Measurements from ENCODE around the gene SPAG5.

The SPAG5 gene

DNA sequence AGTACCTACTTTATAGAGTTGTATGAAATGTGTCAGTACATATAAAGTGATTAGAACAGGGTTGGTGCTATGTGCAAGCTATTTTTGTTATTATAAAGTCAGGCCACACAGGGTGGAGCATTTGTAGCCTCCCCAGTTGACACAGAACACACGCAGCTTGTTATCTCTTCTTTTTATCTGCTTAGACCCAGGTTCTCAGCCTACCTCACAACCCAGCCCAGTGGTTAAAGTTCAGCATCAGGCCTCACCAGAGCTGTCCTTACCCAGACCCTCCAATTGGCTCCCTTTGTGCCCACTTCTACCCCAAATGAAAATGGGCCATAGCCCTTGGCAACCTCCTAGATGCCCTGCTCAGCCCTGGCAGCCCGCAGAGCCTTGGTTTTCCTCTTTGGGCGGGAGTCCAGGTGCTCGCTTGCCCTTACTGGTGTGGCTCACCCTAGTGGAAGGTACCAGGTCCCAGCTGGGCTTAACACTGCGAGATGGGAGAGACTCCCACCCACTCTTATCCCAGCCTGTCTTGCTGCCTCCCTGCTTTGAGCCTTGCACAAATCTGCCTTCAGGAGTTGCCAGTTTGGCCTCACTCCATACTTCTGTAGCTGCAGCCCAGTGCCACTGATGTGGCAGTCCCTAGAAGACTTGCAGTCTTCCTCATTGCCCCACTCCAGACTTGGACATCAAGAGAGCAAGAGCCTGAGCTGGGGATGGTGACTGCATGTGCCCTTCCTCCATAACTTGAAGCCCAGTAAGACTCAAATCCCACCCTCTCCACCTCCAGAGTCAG, 26.4 kb downstream of the SPAG5 start:
- FAIRE-seq = no peak

- FAIRE-seq = no peak
These were observed 27.3 kb downstream of the SPAG5 start, which contains the start of gene PIGS for GRCh38 chr17:28571361-28572122. TSS of gene PIGS (minus strand) at chr17:28571524. CDS start at chr17:28571496, 28 bp downstream.

DNA sequence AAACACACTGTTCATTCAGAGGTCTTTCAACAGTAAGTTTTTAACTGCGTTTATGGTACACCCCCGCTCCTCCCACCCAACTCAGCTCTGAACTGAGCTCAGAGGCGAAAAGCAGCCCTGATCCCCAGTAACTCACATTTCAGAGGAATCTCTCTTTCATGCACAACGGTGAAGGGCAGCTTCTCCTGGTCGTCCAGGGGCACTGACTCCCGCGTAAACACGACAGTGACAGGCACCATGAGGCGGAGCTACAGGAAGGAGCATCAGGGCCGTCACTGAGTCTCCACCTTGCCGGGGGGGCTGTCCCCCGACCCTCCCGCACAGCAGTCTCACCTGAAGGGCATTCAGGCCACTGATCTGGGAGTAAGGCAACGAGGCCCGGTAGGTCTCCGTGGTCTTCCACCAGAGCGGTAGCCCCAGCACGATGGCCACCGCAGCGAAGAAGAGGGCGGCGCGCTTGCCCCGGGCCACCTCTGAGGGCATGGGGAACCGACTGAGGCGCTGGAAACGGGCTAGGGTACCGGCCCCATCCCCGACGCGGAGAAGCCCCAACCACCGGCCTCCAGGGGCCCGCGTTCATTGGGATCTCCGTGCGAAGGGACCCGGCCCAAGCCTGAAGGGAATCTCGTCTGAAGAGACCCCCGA, 28.0 kb downstream of the SPAG5 start:
- FAIRE-seq = no peak

GRCh38 chr17:28569446-28569845, 29.4 kb downstream of the SPAG5 start:
- no peak for FAIRE-seq

- FAIRE-seq = no peak
These were observed 31.2 kb downstream of the SPAG5 start for GRCh38 chr17:28567604-28568003.

DNA sequence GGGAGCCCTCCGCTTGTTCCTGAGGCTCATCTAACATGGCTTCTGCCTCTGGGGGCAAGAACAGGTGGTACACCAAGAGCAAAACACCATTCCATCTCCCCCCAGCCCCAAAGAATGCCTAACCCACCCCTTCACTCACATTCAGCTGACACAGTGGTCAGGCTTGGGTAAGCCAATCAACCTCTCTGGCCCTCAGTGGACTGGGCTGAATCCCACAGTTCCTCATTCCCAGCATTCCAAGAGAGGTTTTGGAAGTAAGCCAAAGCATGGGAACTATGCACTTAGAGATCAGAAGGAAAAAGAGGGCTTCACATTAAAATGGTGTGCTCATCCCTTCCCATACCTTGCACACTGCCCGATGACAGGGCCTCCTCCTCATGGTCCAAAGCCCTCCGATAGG, 35.4 kb downstream of the SPAG5 start:
- no peak for FAIRE-seq

DNA sequence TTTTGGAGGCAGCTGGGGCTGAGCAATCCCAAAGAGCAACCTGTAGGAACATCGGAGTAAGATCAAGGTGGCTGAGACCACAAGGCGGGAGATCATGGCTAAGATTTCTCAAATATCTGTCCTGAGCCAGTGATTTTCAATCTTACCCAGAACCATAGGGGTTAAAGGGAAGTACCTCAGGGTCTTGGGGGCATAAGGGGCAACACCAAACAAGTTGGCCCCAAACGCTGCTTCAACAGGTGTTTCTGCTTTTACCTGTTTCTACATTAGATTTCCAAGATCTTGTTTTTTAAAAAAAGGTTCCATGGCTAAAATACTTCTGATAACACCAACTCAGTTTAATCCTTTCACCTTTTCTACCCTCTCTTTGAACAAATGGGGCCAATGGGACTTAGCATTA, 43.8 kb downstream of the SPAG5 start:
- FAIRE-seq = no peak

DNA sequence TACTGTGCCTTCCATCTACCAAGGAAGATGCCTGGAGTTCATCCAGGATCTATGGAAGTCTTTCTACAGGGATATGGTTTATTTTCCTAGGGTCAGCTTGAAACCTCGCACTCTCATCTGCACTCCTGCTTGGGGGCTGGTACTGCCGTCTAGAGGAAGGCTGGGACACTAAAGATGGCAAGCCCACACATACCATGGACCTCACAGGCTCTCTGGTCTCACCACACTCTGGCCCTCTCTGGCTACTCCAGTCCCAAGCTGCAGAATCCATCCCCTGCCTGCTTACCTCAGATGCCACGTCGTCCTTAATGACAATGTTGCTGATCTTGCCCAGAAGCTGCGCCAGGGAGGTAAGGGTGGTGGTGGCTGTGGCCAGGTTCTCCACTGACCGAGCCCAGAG, 44.3 kb downstream of the SPAG5 start:
- FAIRE-seq = no peak

DNA sequence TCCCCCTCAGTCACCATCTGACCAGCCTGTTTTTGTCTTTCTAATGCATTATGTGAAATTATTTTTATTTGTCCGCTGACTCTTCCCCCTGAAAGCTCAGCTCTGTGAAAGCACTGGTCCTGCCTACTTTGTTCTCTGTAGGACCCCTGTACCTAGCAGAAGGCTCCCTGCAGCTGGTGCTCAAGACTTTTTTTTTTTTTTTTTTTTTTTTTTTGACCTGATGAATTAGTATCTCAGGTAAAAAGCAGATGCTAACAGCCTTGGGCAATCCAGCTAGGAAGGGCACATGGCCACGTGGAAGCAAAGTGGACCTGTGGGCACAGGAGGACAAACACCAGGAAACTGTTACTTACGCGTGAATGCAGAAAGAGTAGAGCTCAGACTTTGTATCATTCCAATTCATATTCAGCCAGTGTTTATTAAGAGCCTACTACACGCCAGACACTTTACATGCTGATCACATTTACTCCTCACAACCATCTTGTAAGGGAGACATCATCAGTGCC, 45.8 kb downstream of the SPAG5 start:
- no peak for FAIRE-seq

DNA sequence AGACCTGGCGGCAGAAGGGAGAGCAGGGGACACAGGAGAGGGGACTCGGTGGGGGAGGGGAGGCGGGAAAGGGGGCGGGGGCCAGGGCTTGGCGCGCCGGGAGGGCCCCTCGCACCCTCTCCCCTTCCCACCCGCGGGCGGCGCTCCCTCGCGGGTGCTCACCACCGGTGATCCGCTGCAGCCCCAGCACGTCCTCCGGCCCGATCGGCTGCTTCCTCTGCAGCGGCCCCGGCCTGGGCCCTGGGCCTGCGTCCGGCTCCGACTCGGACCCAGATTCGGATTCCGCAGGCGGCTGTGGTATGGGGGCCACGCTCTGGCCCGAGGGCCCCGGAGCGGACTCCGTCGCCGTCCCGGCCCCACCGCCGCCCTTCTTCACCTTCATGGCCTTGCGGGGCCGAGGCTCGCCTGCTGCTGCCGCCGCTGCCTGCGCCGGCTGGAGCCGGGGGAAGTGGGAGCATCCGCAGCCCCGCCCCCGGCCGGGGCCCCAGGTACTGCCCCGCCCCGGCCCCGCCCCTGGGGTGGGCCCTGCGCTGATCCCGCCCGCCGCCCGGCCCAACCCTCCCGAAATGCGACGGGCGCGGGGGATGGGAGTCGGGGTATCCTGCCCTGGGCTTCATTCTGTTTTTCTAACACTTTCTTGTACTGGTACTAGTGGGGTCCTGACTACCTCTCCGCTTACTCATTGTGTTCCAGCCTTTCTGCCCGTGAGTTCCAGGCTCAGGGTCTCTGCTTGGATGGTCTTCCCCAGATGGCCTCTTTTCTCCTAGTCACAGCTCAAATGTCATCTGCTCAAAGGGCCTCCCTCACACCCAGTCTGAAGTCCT, 46.4 kb downstream of the SPAG5 start, which contains the start of gene UNC119:
Gene UNC119 (minus strand): TSS at position 449 of the 824 bp plus-strand sequence. CDS start 67 bp downstream, at position 382.
- FAIRE-seq = no peak

DNA sequence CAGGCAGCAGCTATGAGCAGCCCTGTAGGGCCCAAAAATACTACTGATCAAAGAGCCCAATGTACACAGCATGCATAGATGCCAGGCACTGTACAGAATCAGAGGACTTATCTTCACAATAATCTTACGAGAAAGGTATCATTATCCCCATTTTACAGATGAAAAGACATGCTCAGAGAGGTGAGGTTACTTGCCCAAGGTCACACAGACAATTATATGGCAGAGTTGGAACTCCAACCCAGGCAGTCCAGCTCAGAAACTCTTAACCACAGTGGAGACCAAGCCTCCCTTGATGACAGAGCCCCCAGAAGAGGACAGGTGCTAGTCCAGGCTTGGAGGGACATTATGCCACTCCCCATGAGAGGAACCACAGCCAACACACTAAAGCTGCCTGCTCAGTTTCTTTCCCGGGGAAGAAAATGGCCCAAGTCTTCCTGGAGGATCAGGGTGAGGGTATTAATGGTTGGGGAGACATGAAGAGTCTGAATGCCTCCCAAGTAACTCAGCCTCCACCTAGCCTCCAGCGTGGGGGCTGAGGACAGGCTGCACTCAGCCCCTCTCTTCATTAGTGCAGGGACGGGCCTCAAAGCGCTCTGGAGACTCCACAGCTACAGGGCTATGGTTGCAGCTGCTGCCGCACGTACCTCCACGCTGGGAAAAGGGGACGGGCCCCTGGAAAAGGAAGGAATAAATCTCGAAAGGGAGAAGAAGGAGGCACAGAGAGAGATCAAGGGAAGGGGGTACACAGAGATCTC, 47.2 kb downstream of the SPAG5 start:
- no peak for FAIRE-seq

- no peak for FAIRE-seq
These were observed 48.0 kb downstream of the SPAG5 start for GRCh38 chr17:28550858-28551257.

GRCh38 chr17:28549236-28550132, 49.3 kb downstream of the SPAG5 start:
- no peak for FAIRE-seq

- FAIRE-seq = no peak
These were observed 50.3 kb downstream of the SPAG5 start for GRCh38 chr17:28548417-28549130.

DNA sequence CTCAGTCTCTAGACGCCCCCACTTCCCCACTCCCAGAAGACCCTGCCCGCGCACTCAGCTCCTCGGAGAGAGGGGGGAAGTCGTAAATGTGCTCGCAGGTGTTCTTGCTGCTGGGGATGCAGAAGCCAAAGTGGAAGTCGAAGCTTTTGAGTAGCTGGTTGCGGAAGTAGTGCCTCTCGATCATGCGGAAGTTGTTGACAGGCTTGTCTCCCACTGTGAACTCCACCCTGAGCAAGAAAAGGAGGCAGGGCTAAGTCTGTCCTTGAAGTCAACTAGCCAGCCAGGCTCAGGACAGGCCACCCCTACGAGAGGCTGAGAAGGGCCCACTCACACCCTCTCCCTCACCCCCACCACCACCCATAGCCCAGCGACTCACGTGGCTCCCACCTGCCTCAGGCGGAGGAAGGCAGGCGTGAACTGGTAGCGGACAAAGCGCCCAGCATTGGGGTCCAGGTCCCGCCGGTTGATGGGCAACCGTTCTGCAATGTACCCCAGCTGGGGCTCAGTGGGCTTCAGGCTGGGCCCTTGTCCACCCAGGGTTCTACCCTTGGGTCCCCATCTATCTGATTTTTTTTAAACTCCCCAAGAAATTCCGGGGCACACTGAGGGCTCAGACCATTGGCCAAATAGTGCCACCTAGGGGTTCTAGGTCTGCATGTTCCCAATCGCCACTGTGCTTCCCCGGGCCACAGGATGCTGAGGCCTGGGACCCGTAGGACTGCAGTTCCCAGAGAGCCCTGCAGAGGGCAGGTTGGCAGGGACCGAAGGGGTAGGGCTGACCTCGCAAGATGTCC, 51.0 kb downstream of the SPAG5 start:
- FAIRE-seq = no peak

DNA sequence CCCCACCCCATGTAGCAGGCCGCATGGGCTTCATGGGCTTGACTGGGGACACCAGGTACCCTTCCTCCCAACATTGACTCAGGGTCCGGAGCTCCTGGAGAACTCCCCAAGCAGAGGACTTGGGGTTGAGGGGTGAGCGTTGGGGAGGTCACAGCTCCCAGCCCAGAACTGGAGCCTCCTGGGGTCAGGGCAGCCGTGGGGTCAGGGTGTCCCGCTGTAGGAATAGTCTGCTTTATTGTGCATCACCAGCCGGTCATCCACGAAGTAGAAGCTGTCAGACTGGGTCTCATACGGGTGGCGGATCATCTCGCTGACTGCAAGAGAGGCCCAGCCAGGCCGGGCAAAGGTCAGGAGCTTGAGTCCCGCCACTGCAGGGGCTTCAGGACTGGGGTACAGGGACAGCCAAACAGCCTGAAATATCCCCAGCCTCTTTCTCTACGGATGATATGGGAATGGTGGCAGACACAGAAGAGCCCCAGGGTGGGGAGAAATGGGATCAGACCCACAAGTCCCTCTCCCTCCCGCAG, 51.7 kb downstream of the SPAG5 start:
- FAIRE-seq = no peak

DNA sequence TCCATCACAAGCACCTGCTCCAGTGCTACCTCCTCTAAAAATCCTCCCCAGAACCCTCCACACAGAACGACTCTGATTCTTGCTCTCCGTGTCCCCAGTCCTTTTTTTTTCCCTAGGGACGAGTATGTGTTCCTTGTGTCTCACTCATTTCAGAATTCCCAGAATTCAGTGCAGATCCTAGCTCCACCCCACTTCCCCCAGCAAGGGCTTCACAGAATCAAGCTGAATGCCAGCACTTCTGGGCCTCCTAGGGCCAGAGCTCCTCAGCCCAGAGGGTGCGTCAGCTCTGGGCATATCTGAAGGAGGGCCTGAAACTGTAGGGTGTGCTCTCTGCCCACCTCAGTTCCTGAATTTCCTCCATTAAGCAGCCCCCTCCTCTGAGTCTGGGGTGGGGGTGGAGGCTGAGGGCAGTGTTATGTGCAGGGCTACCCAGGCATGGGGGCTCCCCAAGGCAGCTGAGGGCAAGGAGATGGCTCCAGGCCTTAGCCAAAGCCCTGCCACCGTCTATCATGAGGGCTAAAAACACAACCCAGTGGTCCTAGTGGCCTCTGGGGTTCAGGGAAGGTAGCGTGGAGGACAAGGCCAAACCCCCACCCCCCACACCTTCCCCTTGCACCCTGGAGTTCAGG, 52.9 kb downstream of the SPAG5 start:
- no peak for FAIRE-seq

DNA sequence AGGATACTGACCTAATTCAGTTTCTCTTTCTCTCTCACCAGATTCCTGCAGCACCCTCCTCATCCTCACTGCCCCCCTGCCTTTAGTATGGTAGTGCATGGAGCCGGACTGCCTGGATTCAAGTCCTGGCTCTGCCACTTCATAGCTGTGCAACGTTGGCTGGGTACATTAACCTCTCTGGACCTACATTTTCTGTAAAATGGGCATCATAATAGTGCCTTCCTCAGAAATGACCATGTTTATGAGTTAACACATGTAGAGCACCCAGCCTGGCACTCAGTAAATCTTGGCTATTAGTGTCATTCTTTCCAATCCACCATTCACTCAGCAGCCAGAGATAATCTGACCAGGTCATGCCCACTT, 53.7 kb downstream of the SPAG5 start:
- FAIRE-seq = no peak
